ENCODE results near the gene CD44.

CD44 gene

GRCh38 chr11:35139722-35140282, 831 bp downstream of the CD44 start:
- no peak for DNase-seq (ENCODE audit: low read depth)

GRCh38 chr11:35141071-35141470, 2.1 kb downstream of the CD44 start:
- DNase-seq (ENCODE audit: low read depth): no peak

GRCh38 chr11:35141571-35141971, 2.6 kb downstream of the CD44 start:
- DNase-seq (ENCODE audit: low read depth): no peak

GRCh38 chr11:35142481-35143075, 3.6 kb downstream of the CD44 start:
- no peak for DNase-seq (ENCODE audit: low read depth)

- DNase-seq (ENCODE audit: low read depth): no peak
Measured at GRCh38 chr11:35143297-35144135, 4.5 kb downstream of the CD44 start.

- DNase-seq (ENCODE audit: low read depth): peak; percentile 45
Measured at GRCh38 chr11:35144136-35144741, 5.3 kb downstream of the CD44 start.

DNA sequence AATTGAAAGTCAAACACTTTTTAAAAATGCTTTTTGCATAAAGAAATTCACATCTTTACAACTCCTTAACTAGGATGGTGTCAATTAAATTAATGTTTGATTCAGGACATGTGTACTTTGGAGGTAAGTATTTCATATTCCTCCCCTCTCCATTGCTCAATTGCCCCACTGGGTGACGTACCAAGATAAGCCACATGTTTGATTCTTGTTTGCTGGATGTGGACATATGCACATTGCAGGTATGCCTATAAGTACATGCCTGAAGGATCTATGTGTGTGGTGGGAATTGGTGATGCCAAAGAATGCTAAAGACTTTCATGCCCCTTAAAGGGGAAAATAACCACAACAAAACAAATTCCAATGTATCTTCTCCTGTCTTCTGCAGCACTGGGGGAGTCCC, 5.8 kb downstream of the CD44 start:
- DNase-seq (ENCODE audit: low read depth): no peak

DNA sequence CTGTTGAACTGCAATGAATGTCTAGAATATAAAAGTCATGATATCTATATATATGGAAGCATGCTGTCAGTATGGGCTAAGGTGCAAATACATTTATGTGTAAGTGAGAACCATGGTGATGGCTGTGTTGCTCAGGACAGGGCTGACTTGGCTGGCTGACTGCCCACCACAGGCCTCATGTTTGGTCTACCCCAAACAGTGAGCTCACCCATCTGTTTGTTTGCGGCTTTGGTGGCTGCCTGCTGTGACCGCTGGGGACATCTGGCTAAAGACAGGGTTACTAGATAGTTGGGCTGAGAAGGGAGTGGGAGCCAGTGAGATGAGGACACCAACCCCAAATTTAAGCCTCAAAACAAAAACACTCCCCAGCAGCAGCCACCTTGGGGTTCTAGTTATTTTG, 6.3 kb downstream of the CD44 start:
- no peak for DNase-seq (ENCODE audit: low read depth)

GRCh38 chr11:35146074-35146521, 7.1 kb downstream of the CD44 start:
- DNase-seq (ENCODE audit: low read depth): peak; percentile 61

GRCh38 chr11:35146711-35147110, 7.7 kb downstream of the CD44 start:
- DNase-seq (ENCODE audit: low read depth): no peak

GRCh38 chr11:35147235-35147634, 8.3 kb downstream of the CD44 start:
- DNase-seq (ENCODE audit: low read depth): no peak

DNA sequence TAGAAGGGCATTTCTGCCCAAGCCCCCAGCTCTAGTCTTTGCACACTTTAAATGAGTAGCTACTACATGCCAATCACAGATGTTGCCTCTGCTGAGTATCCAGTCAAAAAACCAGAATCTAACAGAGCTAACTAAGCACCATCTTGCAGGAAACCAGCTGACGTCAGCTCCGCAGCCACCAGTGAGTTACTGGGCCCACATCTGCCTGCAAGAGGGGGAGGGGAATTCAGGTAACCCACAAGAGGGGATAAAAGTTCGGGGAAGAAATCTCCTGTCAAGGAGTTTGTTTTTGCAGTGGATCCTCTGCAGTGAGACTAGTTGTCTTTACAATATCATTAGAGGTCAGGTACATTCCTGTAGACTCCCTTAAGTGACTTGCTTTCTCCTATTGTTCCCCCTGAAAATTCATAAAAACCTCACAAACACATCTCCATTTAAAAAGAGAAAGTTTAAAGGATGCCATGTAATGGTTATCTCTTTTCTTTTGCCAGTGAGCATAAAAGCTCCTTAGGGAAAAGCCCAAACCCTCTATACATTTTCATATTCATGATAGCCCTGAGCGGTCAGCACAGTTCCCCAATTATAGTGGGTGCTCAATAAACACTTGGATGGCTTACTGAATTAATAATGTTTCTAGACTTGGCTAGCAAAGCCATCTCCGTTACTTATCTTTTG, 9.3 kb downstream of the CD44 start:
- DNase-seq (ENCODE audit: low read depth): no peak

GRCh38 chr11:35150454-35150853, 11.5 kb downstream of the CD44 start:
- no peak for DNase-seq (ENCODE audit: low read depth)

- DNase-seq (ENCODE audit: low read depth): no peak
Measured at GRCh38 chr11:35151241-35151640, 12.3 kb downstream of the CD44 start.

- no peak for DNase-seq (ENCODE audit: low read depth)
Measured at GRCh38 chr11:35151683-35152280, 12.8 kb downstream of the CD44 start.

DNA sequence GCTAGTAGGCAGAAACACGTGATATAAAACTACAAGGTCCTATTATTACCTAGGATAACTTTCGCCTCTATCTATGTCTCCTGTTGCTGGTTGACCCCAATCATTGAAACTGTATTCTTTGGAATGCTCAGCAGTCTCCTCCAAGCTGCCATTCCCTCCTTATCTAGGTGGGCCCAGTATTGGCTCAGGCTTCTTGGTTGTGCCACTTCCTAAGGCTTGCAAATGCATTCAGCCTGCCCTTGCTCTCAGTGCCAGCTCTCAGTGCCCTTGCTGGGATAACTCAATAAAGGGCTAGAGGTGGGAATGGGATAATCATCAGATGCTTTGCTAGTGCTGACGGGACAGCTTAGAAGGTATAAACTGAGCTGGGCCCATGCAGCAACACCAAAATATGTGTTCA, 13.6 kb downstream of the CD44 start:
- no peak for DNase-seq (ENCODE audit: low read depth)

DNA sequence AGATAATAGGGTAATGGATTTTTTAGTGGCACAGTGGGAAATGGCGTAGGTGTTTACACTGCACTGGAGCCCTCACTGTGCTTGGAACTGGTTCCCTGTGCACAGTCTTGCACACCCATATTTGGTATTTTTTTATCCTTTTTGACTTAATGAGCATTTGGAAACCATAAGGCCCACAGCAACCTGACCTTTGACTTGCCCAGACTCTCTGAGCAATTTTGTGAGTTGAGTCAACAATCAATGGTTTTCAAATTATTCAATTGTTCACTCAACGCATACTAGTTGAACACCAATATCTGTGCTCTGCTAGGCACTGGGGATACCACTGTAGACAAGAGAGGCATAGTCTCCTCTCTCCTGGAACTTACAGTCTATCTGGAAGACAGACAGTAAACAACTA, 14.3 kb downstream of the CD44 start:
- DNase-seq (ENCODE audit: low read depth): no peak

DNA sequence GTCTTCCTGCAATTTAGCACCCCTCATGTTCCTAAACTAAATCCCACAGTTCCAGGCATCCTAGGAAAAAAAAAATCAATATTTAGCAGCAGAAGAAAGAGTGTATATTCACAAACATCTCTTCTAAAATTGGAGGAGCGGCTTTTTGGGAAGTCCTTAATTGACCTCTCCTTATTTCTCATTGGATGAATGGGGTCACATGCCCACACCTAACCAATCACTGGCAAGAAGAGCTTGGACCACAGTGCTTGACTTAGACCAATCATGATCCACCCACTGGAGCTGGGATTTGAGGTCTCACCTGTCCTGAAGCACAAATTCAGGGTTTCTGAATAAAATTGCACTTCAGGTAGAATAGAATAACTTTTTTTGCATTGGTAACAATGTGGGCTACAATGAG, 16.0 kb downstream of the CD44 start:
- DNase-seq (ENCODE audit: low read depth): no peak

GRCh38 chr11:35155677-35156076, 16.7 kb downstream of the CD44 start:
- no peak for DNase-seq (ENCODE audit: low read depth)

DNA sequence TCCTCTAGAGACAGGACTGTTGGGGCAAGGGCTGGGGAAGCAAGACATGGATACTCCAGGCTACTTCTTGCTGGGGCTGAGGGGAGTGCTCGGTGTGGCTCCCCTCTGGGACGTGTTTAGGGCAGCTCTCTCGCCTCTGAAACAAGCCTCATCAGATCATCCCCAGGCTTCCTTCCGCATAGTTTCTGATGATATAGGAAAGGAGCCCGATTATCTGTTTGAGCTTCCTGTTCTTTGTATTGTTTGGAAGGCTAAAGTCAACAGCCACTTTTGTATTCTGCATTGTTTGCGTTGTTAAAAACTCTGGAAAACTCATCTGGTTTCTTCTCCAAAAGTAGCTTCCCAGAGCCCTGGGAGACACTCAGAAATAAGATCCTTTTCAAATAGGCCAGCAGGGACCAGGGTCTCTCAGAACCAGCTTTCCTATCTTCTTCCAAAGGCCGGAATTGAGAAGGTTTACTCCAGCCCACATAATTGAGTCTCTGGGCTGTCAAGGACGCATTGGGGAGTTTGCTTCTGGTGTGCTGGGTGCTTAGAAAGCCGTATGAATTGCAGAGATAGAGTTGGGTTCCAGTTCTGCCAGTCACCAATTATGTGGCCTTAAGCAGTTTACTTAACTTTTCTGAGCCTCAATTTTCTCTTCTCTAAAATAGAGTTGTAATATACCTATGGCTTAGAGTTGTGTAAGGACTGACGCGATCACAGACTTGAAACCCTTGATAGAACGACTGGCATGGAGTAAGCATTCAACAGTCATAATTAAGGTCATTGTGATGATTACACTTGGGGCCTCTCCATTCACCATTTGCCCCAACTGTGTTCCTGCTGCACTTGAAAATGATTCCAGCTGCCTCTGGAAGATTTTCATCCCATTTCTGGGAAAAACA, 19.1 kb downstream of the CD44 start:
- no peak for DNase-seq (ENCODE audit: low read depth)

Data from stimulated activated CD8-positive, alpha-beta memory T cell treated with anti-CD3 and anti-CD28 coated beads, Interleukin-12 subunit alpha, Interleukin-12 subunit beta, amount 100 ng/mL, for 1 hour (primary cell).